HepG2 (cell line): ENCODE data around the gene SSC4D. TPM values are rescaled to one million over a fixed set of nuclear protein-coding genes. Genes with fewer than 3 reads are reported as not detected.

Experiments used
- CAMTA2 ChIP-seq: sonication (generic); formaldehyde crosslinking; IDR thresholded peaks from 2 replicates; pipeline ENCODE4 v1.4.0; 2020; ENCODE audit warnings: mild to moderate bottlenecking, missing genetic modification reagents, borderline replicate concordance
- CBX1 ChIP-seq: IDR thresholded peaks from one replicate; pipeline ENCODE4 v1.6.1; 2016; ENCODE audit warnings: antibody characterized with exemption, low read depth
- CCAR2 ChIP-seq: fragments of 200-400 bp; formaldehyde crosslinking; optimal IDR thresholded peaks from 2 replicates; pipeline ENCODE3; 2018; ENCODE audit warnings: low read depth, mild to moderate bottlenecking, low read length, moderate library complexity
- DNMT3B ChIP-seq: conservative IDR thresholded peaks from 2 replicates; pipeline ENCODE4 v1.6.1; 2016; ENCODE audit warnings: missing biosample characterization, control low read depth
- FOXP4 ChIP-seq: sonication (generic); formaldehyde crosslinking; IDR thresholded peaks from 2 replicates; pipeline ENCODE4 v1.4.0; 2020; ENCODE audit warnings: missing genetic modification reagents
- HBP1 ChIP-seq: IDR thresholded peaks from 2 replicates; pipeline ENCODE4 v1.6.1; 2016; ENCODE audit warnings: low read depth, control low read depth
- HMG20B ChIP-seq: conservative IDR thresholded peaks from 2 replicates; pipeline ENCODE4 v1.6.1; 2016; ENCODE audit warnings: missing genetic modification reagents, missing compliant biosample characterization
- PRDM4 ChIP-seq: sonication (generic); formaldehyde crosslinking; IDR thresholded peaks from 2 replicates; pipeline ENCODE4 v1.9.0; 2021; ENCODE audit warnings: missing genetic modification reagents, borderline replicate concordance
- REPIN1 ChIP-seq: sonication (generic); formaldehyde crosslinking; IDR thresholded peaks from 2 replicates; pipeline ENCODE4 v1.8.0; 2022; ENCODE audit warnings: missing genetic modification reagents, low read depth, mild to moderate bottlenecking, borderline replicate concordance
- SP1 ChIP-seq, 2 experiments: fragments of 450-650 bp in 1 of 2; sonication (generic) in 1 of 2; formaldehyde crosslinking in 1 of 2; IDR thresholded peaks; 2 replicates each; pipeline versions ENCODE4 v1.4.0 to v1.6.1; 2016 to 2020; ENCODE audit warnings: missing genetic modification reagents in 1 of 2
- SRF ChIP-seq: IDR thresholded peaks from 2 replicates; pipeline ENCODE4 v1.6.1; 2011; ENCODE audit warnings: mild to moderate bottlenecking, low read depth, low read length, moderate library complexity
- ZBTB10 ChIP-seq: sonication (generic); formaldehyde crosslinking; IDR thresholded peaks from 2 replicates; pipeline ENCODE4 v1.4.0; 2020; ENCODE audit warnings: missing genetic modification reagents, borderline replicate concordance
- ZBTB14 ChIP-seq: sonication (generic); formaldehyde crosslinking; IDR thresholded peaks from 2 replicates; pipeline ENCODE4 v1.4.0; 2020; ENCODE audit warnings: missing genetic modification reagents
- ZBTB7A ChIP-seq: sonication (generic); formaldehyde crosslinking; IDR thresholded peaks from 2 replicates; pipeline ENCODE4 v1.8.0; 2022; ENCODE audit warnings: mild to moderate bottlenecking, missing genetic modification reagents
- ZBTB7B ChIP-seq: sonication (generic); formaldehyde crosslinking; IDR thresholded peaks from 2 replicates; pipeline ENCODE4 v1.4.0; 2020; ENCODE audit warnings: missing genetic modification reagents
- ZNF205 ChIP-seq: IDR thresholded peaks from 2 replicates; pipeline ENCODE4 v1.6.1; 2018; ENCODE audit warnings: missing biosample characterization, missing genetic modification reagents
- ZNF501 ChIP-seq: sonication (generic); formaldehyde crosslinking; IDR thresholded peaks from 2 replicates; pipeline ENCODE4 v1.5.1; 2020; ENCODE audit warnings: mild to moderate bottlenecking, moderate library complexity, missing genetic modification reagents
- ZNF577 ChIP-seq: sonication (generic); formaldehyde crosslinking; IDR thresholded peaks from 2 replicates; pipeline ENCODE4 v1.4.0; 2020; ENCODE audit warnings: mild to moderate bottlenecking, low read depth, missing genetic modification reagents, borderline replicate concordance
- ZNF616 ChIP-seq: sonication (generic); formaldehyde crosslinking; IDR thresholded peaks from 2 replicates; pipeline ENCODE4 v1.5.0; 2020; ENCODE audit warnings: low read depth, mild to moderate bottlenecking, missing genetic modification reagents
- polyA plus RNA-seq, 8 experiments: library from polyadenylated mRNA; depleted of rRNA in 3 of 8; stranded (reverse) in 7 of 8; unstranded in 1 of 8; fragments of >200 nt; fragmentation: Illumina TruSeq in 4 of 8; extraction: Trizol in 4 of 8; gene quantifications; 2 replicates each; pipeline versions ENCODE4 v1.2.1 to v1.2.3, GENCODE V29; 2011 to 2016; ENCODE audit warnings: low read depth in 4 of 8, missing spikeins in 1 of 8, mixed read lengths in 1 of 8; ENCODE audit not compliant: insufficient read depth in 1 of 8
- total RNA-seq, 5 experiments: library from RNA; depleted of rRNA; stranded (reverse); fragments of >200 nt; fragmentation: Illumina TruSeq; extraction: Trizol; gene quantifications; 2 replicates each; pipeline ENCODE4 v1.2.3, GENCODE V29; 2016; ENCODE audit warnings: low read depth in 1 of 5

Gene SSC4D
- total and polyA plus RNA-seq, 2 of the 13 experiments (the other 11 are each of a cell fraction or from before 2014, with no cell fraction given), result 33.3 to 63.8 TPM

GRCh38 chr7:76358481-76359110 is 50.9 kb downstream of the SSC4D start, which contains the start of gene YWHAG (continued):
- TF ChIP-seq ZNF616 (CRISPR knock-in tag) (peak; percentile 85; the same call in 1 of the 2 replicates), ZBTB7A (no peak; the same call in 1 of the 2 replicates), ZNF577 (CRISPR knock-in tag) (no peak), CAMTA2 (CRISPR knock-in tag) (peak; percentile 83; the same call in 1 of the 2 replicates), REPIN1 (CRISPR knock-in tag) (no peak; the same call in 1 of the 2 replicates), ZNF501 (CRISPR knock-in tag) (peak; percentile 59; the same call in 1 of the 2 replicates), ZBTB10 (CRISPR knock-in tag) (no peak), HMG20B (CRISPR knock-in tag) (no peak), ZNF205 (no peak; the same call in 1 of the 2 replicates), CBX1 (no peak), DNMT3B (CRISPR knock-in tag) (no peak), ZBTB7B (CRISPR knock-in tag) (peak; percentile 62), PRDM4 (CRISPR knock-in tag) (no peak), SRF (no peak), FOXP4 (no peak; the same call in 1 of the 2 replicates), HBP1 (CRISPR knock-in tag) (peak; percentile 95), SP1 (IDR thresholded peaks at IDR 0.05) (no peak), SP1 (CRISPR knock-in tag; IDR thresholded peaks at IDR 0.05) (no peak; the same call in none of the 2 replicates), CCAR2 (no peak), ZBTB14 (no peak)
